ENCODE results near the gene CSMD2.

CSMD2 gene

GRCh38 chr1:33946836-33947235 lies 218.2 kb downstream of the CSMD2 start:
- no peak for DNase-seq

- no peak for DNase-seq
These were observed 220.2 kb downstream of the CSMD2 start for GRCh38 chr1:33944846-33945245.

GRCh38 chr1:33943978-33944377 lies 221.1 kb downstream of the CSMD2 start:
- no peak for DNase-seq

GRCh38 chr1:33932871-33933270 lies 232.2 kb downstream of the CSMD2 start:
- DNase-seq: no peak

GRCh38 chr1:33931111-33931475 lies 233.9 kb downstream of the CSMD2 start:
- no peak for DNase-seq

- DNase-seq: no peak
These were observed 234.5 kb downstream of the CSMD2 start for GRCh38 chr1:33930346-33931110.

GRCh38 chr1:33928251-33928650 lies 236.8 kb downstream of the CSMD2 start:
- no peak for DNase-seq

- no peak for DNase-seq
These were observed 237.3 kb downstream of the CSMD2 start for GRCh38 chr1:33927721-33928120.

GRCh38 chr1:33925586-33925985 lies 239.4 kb downstream of the CSMD2 start:
- DNase-seq: no peak

- DNase-seq: no peak
These were observed 243.7 kb downstream of the CSMD2 start for GRCh38 chr1:33921281-33921680.

- DNase-seq: peak; percentile 8
These were observed 246.7 kb downstream of the CSMD2 start for GRCh38 chr1:33918368-33918767.

GRCh38 chr1:33916786-33917185 lies 248.2 kb downstream of the CSMD2 start:
- no peak for DNase-seq

GRCh38 chr1:33914531-33914930 lies 250.5 kb downstream of the CSMD2 start:
- DNase-seq: no peak

GRCh38 chr1:33908324-33908956 lies 256.6 kb downstream of the CSMD2 start:
- DNase-seq: no peak

GRCh38 chr1:33906156-33906555 lies 258.9 kb downstream of the CSMD2 start:
- DNase-seq: no peak

GRCh38 chr1:33905241-33905640 lies 259.8 kb downstream of the CSMD2 start:
- no peak for DNase-seq

GRCh38 chr1:33903210-33903589 lies 261.8 kb downstream of the CSMD2 start:
- DNase-seq: peak; percentile 6

GRCh38 chr1:33902486-33903209 lies 262.4 kb downstream of the CSMD2 start:
- peak; percentile 30 for DNase-seq

- DNase-seq: no peak
These were observed 265.3 kb downstream of the CSMD2 start for GRCh38 chr1:33899746-33900145.

GRCh38 chr1:33898881-33899280 lies 266.1 kb downstream of the CSMD2 start:
- DNase-seq: peak; percentile 44

- no peak for DNase-seq
These were observed 266.6 kb downstream of the CSMD2 start for GRCh38 chr1:33898406-33898805.

- DNase-seq: no peak
These were observed 267.8 kb downstream of the CSMD2 start for GRCh38 chr1:33897092-33897725.

GRCh38 chr1:33895976-33896375 lies 269.1 kb downstream of the CSMD2 start:
- no peak for DNase-seq

- no peak for DNase-seq
These were observed 269.6 kb downstream of the CSMD2 start for GRCh38 chr1:33895396-33895795.
